Measurements from ENCODE around the gene ADAD2.

ADAD2 gene

DNA sequence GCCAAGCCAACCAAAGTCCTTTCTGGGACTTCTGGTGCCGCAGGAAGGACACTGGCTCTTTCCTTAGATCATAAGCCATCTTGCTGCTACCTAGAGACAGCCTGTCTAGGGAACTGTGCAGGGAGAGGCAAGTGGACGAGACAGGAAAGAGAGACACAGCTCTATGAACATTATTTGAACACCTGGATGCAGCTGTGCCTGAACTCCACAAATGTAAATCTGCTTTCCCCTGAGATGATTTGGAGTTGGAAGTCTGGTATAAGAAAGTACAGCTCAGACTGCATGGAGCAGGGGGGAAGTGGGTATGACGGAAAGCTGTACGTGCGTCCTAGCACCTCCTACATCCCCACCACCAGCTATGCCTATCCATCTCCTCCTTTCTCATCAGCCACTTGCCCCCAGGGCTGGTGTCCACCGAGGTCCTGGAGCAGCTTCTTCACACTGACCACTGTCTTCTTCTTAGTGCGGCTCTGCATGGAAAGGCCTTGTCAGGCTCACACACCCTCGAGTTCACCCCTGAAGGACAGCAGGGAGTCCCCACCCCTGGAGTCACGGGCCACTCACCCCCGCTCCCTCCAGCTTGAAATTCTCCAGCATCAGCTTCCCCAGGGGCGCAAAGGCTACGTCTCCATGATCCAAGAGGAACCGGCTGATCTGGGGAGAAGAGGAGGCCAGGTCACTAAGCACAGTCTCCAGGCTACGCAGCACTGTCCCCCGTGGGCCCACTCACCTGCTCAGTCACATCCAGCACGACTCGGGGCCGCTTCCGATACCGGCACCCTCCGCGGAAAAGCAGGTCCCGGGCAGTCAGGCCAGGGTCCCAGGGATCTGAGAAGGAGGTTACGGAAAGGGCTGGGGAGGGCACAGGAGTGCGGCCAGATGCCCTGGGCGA, 8.0 kb upstream of the ADAD2 start:
- no peak overlapping the region for H3K4me3 ChIP-seq (ENCODE audit: low read depth, low read length)
- POLR2A ChIA-PET, result no interaction called here
- CTCF ChIA-PET, result interaction anchor here (1.0 to 6.4 kb wide), 4 partner anchors 7 to 498 kb away, joined by 3 to 116 read pairs (median 4); no protein-coding TSS in a partner anchor
- no peak for TF ChIP-seq CTCF (IDR thresholded peaks at IDR 0.05; ENCODE audit: insufficient read depth, low read length, missing control alignments)
- DNase-seq (ENCODE audit: low read depth, low spot score), result no peak

DNA sequence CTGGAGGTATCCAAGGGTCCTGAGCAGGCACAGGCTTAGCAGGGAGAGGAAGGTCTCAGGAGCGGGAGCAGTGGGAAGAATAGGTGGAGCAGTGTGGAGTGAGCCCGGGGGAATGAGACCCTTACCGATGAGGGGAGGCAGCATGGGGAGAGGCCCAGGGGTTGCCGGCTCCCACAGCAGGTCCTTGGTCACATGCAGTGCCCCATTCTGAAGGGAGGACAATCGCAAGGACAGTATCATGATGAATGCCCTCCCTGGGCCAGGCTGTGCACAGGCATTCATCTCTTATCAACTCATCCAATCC, 7.4 kb upstream of the ADAD2 start:
- no peak for TF ChIP-seq CTCF (IDR thresholded peaks at IDR 0.05; ENCODE audit: insufficient read depth, low read length, missing control alignments)
- DNase-seq (ENCODE audit: low read depth, low spot score), result no peak
- CTCF ChIA-PET, result interaction anchor here (1.0 to 6.4 kb wide), 5 partner anchors 8 to 497 kb away, joined by 3 to 116 read pairs (median 4); no protein-coding TSS in a partner anchor
- H3K4me3 ChIP-seq (ENCODE audit: low read depth, low read length), result no peak overlapping the region
- POLR2A ChIA-PET, result no interaction called here

- TF ChIP-seq CTCF (IDR thresholded peaks at IDR 0.05; ENCODE audit: insufficient read depth, low read length, missing control alignments), result no peak
- no peak for DNase-seq (ENCODE audit: low read depth, low spot score)
- no peak overlapping the region for H3K4me3 ChIP-seq (ENCODE audit: low read depth, low read length)
- CTCF ChIA-PET, result interaction anchor here (1.0 to 6.4 kb wide), 7 partner anchors 8 to 497 kb away, joined by 3 to 116 read pairs (median 4); no protein-coding TSS in a partner anchor
- POLR2A ChIA-PET, result no interaction called here
These were observed 6.9 kb upstream of the ADAD2 start for GRCh38 chr16:84183911-84184591.

DNA sequence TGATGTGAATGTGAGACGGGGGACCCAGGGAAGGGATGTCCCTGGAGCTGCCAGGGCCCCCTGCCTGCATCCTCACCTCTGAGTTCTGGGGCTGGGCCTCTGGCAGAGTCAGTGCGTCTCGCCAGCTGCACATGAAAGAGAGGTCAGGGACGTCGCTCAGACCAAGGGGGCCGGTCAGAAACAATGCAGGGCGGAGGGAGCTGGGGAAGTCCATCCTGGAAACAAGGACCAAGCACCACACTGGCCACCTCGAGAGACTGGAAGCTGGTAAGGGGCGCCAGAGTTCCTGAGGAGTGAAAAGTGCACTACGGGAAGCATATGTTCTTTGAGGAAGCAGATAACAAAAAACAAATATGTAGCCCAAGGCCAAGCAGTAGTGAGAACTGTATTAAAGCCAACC, 6.2 kb upstream of the ADAD2 start:
- CTCF ChIA-PET, result interaction anchor here (1.1 to 6.4 kb wide), 5 partner anchors 9 to 299 kb away, joined by 3 to 116 read pairs (median 4); no protein-coding TSS in a partner anchor
- no peak for DNase-seq (ENCODE audit: low read depth, low spot score)
- no peak overlapping the region for H3K4me3 ChIP-seq (ENCODE audit: low read depth, low read length)
- TF ChIP-seq CTCF (IDR thresholded peaks at IDR 0.05; ENCODE audit: insufficient read depth, low read length, missing control alignments), result no peak
- POLR2A ChIA-PET, result no interaction called here

DNA sequence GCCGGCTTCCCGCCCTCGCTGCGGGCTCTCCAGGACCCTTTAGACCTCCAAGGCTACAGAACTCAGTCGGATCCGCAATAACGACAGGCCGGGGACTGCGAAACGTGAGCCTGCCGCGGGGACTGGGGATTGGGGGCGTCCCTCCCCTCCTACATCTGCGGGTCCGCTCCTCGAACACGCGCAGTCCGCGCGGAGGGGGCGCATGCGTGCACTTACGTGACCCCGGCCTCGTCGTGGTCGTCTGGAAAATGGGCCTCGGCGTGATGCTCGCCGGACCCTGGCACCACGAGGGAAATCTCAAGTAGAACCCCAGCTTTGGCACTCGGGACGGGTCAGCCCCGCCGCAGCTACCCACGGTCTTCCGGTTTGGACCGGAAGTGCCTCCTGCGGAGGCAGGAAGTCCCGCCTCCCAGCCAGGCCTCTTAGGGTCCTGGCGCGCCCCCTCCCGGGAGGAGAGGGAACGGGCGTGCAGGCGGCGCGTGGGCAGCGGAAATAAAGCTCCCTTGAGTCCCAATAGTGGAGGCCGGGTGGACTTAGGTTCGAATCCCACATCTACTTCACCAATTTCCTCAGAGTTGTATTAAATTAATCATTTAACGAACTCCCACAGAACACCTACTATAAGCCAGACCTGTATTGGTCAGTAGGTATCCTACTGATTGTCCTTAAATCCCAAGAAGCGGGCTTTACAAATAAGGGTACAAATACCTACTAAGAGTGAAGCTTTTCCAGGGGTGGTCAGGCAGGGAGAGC, 4.1 kb upstream of the ADAD2 start, which contains the start of gene TAF1C:
Gene TAF1C (minus strand): TSS at position 373 of the 753 bp plus-strand sequence. CDS start 2,069 bp downstream, outside the sequence.
- peak within 1 kb of the TSS; percentile 89 for H3K4me3 ChIP-seq (ENCODE audit: low read depth, low read length)
- CTCF ChIA-PET, result interaction anchor here (0.5 to 6.4 kb wide), 57 partner anchors 10 to 429 kb away, joined by 3 to 116 read pairs (median 4); partner anchors contain the start of genes DNAAF1, HSDL1 and MBTPS1
- POLR2A ChIA-PET, result interaction anchor here (0.7 to 1.2 kb wide), 2 partner anchors 10 kb away, joined by 5 to 10 read pairs; no protein-coding TSS in a partner anchor
- DNase-seq (ENCODE audit: low read depth, low spot score), result peak; percentile 68
- peak; percentile 99 for TF ChIP-seq CTCF (IDR thresholded peaks at IDR 0.05; ENCODE audit: insufficient read depth, low read length, missing control alignments)

Data from AG04449 (cell line).